Activated CD4-positive, CD25-positive, alpha-beta regulatory T cell treated with anti-CD3 and anti-CD28 coated beads, Interleukin-2, amount 50 U/mL, for 16 hours (primary cell): ENCODE results near the gene FADS2.

Source experiments
- DNase-seq: peaks from one replicate; pipeline ENCODE4 v3.0.0-alpha.2; 2020; ENCODE audit warnings: low read depth, low spot score

FADS2 gene

DNA sequence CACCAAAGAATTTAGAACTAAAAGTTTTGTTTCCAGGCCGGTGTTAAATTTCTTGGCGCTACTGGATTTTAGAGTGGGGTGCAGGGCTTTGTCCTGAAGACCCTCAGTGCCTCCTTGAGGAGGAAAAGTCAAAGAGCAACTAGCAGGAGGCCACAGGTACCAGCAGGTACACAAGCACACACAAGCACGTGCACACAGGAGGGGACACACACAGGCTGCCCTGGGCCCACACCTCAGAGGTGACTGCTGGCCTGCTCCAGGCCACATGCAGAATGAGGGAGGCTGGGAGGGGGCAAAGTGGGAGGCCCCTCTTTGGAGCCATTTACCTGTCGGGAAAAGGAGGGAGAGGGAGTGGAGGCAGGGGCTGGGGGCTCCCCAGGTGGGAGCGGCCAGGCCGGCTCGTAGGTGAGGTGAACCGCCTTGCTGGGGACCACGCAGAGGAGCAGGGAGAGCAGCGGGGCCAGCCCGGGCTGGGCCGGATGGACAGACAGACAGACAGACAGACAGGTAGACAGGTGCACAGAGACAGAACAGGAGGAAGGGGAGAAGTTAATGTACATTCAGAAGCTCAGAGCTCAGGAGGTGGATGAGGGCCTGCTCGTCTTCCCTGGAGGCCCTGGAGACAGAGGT is 77.1 kb downstream of the FADS2 start:
- DNase-seq = no peak

DNA sequence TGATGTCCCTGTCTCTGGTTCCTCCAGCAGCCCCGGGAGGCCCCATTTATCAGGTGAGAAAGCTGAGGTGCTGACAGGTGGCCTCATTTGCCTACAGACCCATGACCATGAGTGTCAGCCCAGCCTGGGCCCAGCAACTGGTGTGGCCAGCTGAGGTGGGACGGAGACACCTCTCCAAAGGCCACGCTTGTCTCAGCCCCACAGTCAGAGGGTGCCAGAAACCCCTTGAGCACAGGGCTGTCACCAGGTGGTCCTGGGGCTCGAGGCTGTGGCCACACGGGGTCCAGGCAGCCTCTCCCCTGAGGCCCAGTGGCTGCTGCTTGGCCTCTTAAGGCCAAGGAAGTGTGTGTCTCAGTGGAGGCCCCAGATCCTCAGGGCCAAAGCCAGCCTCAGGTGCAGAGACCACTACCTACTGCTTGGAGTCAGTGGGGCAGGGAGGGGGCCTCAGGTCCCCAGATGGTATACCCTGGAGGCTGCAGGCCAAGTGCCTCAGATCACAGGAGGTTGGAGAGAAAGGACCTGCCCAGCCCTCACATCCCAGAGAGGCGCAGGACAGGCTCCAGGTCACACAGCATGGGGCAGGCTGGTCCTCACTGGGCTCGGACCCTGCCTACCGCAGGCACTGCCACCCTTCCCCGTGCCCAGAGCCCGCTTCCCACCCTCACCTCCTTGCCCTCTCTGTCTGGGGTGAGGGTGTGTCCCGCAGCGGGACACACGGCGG is 77.9 kb downstream of the FADS2 start:
- no peak for DNase-seq

DNA sequence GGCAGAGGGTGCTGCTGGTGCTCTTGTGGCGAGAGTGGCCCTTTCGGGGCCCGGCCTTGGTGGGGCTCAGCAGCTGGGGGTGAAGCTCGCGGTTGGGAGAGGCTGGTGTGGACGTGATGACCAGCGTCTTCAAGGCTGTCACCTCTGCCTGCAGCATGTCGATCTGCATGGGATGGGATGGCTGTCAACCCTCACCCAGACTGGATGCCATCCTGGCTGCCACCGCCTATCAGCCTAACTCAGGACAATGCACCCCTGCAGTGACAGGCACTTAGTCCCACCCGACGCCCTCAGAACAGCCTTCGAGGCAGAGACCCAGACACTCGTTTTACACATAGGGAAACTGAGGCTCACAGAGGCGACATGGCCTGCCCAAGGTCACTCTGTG is 78.4 kb downstream of the FADS2 start:
- no peak for DNase-seq

DNA sequence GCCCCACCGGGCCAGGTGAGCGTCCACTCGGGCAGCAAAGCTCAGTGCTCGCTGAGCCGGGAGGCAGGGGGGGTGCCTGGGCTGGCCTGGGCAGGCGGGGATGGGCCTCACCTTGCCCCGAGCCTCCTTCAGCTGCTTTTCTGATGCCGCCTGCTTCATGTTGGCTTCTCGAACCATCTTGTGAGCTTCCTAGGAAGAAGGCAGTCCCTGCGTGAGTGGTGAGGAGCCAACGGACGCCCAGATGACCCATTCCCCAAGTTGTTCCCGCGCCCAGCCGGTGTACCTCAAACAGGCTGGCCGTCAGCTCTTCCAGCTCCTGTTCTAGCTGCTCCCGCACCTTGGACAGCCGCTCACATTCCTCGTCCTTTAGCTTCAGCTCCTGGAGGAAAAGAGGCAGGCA is 79.2 kb downstream of the FADS2 start:
- DNase-seq = no peak

DNA sequence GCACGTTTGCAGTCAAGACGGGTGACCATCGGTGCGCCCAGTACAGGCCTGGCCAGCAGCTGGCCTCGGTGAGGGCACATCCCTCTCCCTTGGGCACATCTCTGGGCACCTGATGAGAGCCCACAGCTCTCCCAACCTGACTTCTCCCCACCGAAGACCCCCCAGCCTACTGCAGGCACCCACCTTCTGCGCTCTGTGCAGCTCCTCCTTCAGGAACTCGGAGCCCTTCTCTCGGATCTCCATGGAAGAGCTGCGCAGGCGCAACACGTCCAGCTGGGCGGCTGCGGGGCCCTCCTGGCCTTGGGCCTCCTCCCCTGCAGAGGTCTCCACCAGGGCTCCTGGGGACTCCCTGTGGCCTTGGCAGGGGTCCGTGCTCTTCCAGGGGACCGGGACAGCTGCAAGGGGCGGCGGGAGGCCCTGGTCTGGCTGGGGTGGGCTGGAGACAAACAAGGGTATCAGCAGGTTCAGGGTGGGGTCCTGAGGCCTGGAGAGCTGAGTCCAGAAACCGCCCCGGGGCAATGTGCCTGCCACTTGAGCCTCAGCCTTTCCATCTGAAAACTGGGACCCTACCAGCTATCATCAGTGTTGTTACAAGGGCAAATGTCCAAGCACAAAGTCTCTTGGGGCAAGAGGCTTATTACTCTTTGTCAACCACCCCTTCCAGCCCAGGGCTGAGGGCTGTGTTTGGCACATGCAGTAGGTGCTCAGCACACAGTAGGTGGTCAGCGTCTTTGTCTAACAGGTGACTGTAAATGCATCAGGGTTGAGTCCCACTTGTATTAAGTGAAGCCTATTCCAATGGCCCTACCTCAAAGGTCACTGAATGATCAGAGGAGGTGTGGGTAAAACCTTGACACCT is 80.0 kb downstream of the FADS2 start:
- no peak for DNase-seq

DNA sequence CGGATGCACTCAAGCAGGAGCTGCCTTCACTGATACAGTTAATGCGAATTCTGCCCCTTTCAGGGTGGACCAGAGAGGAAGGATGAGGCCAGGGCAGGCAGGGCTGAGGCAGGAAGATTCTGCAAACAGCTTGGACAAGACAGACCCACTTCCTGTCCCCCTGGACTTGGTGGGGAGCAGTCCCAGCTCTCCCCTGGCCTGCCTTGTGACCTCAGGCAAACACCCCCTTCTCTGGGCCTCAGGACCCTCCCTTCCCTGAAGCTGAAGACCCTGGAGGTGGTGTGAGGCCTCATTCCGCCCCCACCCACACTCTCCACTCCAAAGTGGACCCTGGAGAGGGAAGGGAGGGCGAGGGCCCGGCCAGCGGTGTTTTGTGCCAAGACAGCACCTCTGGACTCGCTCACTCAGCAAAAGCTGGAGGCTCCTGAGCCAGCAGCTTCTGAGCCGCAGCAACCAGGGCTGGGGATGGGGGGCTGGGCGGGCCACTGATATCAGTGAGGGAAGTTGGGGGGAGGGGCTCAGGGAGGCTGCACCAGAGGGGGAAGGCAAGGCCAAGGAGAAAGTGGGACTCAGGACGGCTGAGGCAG is 80.7 kb downstream of the FADS2 start:
- DNase-seq = no peak

DNA sequence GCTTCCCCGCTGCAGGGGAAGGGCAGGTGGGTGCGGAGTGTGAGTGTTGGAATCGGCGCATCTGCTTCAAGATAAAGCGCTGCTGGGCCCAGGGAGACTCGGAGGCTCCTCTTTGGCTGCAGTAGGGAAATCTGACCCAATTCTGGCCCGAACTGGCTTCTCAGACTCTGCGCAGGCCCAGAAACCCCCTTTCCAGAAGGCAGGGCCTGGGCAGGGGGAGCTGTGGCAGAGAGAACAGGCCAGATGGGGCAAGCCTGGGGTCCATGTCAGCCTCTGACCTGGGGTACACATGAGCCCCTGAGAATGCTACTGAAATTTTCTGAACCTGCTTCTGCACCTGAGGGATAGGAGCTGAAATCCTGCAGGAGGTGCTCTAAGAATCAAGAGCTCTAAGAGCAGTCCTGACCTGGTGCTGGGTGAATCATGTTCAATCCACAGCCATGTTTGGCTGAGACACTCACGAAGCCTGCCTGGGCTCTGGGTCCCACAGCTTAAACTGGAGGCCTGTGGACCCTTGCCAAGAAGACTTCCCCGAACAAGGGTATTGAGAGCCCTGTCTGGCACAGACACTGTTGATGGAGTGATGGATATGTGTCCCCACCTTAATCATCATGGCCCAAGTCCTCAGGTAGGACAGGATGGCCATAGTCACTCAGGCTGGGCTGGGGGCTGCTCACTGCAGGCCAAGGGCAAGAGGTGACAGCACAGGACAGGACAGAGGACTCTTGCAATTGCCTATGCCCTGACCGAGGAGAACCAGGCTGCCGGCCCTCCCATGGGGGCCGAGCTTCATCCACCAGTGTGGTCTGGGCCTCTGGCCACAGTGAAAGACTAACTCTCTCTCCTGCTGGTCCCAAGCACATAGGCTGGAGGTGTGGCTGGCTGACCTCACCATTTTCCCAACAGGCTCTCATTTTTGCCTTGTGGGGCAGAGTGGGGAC is 82.4 kb downstream of the FADS2 start:
- DNase-seq = no peak

DNA sequence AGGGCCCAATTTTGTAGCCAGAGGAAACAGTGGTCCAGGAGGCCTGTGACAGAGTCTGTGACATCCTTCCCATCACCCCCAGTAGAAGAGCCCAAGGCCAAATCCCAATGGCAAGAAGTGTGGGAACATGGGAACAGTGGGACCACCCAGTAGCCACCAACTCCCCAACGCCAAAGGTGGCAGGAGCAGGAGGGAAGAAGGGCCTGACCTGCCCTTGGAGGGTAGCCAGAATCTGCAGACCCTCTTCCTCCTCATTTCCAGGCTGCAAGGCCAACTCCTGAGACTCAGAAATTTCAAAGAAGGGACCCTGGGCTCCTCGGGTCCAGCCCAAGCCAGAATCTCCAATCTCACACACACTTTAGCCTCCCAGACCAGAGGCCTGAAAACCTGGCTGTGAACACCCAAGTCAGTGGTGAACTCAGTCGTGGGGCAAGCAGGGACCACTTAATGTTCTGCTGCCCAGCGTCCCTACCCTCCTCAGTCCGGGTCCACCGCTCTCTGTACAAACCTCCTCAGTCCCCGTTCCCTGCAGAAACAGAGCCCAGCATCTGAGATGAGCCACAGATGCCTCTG is 83.1 kb downstream of the FADS2 start:
- no peak for DNase-seq

DNA sequence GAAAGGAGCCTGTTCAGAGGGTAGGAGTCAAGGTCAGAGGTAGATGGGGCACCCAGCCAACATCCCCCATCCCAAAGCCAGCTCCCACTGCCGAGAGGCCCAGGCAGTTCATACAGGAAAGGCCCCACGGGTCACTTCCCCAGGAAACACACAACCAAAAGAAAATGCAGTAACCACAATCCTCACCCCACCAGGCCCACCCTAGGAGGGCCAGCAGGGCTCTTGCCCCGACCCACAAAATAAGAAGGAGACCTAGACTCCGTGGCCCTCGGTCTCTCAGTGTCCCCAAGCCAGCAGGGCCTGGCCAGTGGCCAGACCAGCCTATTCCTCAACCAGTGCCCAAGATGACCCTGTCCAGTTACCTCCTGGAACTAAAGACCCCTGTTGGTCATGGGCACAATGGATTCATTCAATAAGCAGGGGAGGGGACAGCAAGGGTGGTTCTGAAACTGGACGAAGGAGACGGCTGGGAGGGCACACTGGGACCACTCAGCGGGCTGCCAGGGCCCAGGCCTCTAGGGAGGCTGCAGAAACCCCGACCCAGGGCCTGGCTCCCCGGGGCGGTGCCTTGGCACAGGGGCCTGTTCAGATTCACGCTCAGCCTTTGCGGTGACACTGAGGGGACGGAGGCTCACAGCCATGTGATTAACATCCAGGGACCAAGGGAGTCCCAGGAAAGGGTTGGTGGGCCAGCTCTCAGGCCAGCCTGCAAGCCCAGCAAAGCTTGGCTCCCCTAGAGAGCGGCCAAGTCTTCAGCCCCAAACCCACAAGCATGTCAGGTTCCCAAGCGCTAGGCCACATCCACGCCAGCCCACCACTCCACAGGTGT is 83.8 kb downstream of the FADS2 start:
- DNase-seq = no peak

DNA sequence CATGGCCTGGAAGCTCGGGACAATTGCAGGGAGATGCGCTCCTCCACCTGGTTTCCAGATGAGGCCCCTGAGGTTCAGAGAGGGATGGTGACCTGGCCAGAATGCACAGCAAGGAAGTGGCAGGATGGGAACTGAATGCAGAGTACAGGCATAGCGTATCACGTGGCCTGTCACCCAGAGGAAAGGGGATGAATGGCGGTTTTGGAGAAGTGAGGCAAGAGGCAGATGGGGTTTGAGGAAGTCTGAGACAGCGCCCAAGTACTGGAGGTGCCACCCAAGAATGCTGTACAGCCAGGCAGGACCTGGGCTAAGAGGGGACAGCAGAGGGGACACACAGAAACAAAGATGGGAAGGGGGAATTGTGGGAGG is 84.4 kb downstream of the FADS2 start:
- DNase-seq = no peak

DNA sequence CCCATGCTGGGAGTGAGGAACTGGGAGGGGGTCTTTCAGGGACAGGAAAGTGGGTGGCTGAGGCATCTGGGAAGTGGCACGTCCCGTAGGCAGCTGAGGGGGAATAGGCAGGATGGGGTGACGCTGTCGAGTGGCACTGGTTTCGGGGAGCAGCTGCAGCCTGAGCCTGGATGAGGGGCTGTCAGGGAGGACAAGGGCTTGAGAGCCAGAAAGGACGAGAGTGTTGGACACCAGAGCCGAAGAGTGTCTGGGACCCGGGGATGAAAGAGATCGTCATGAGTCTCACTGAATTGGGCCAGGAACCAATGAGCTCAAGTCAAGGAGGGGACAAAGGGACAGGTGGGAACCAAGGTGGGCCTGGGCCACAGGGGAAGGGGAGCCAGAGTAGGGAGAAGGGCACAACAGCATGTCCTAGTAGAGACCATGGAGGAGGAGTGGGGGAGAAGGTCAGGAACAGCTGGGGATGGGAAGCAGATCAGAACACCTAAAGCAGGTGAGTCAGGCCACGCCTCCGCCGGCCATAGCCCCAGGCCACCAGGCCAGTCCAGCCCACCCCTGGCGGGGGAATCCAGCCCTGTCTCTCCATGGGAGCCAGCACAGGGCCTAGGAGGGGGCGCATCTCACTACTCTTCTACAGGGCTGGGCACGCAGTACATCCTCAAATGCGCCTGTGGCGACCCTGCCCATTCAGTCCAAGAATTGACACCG is 85.0 kb downstream of the FADS2 start:
- no peak for DNase-seq

DNA sequence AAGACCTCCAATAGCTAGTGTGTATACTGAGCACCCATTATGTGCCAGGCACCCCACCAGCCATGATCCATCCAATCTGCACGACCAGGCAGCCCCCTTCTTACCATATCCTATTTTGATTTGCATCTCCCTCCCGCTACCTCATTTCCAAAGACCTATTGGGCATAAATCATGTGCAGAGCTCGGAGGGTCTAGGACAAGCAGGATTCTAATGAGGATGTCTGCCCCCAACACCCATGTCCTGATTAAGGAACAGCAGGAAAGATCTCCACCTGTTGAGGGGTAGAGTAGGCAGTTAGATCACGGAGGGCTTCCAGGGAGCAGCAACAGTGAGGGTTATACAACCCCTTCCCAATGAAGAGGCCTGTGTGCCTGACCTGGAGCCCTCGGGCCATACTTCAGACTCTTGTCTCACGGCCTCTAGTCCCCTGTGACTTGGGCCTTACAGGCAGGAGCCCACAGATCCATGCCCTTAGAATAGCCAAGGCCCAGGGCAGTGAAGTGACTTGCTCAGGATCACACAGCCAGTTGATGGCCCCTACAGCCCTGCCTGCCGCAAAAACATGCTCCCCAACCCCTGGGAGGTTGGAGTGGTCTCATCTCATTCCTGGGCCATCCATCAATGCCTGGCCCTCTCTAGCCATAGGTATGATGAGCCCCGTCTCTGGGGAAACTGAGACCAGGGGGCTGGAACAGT is 85.7 kb downstream of the FADS2 start:
- no peak for DNase-seq

DNA sequence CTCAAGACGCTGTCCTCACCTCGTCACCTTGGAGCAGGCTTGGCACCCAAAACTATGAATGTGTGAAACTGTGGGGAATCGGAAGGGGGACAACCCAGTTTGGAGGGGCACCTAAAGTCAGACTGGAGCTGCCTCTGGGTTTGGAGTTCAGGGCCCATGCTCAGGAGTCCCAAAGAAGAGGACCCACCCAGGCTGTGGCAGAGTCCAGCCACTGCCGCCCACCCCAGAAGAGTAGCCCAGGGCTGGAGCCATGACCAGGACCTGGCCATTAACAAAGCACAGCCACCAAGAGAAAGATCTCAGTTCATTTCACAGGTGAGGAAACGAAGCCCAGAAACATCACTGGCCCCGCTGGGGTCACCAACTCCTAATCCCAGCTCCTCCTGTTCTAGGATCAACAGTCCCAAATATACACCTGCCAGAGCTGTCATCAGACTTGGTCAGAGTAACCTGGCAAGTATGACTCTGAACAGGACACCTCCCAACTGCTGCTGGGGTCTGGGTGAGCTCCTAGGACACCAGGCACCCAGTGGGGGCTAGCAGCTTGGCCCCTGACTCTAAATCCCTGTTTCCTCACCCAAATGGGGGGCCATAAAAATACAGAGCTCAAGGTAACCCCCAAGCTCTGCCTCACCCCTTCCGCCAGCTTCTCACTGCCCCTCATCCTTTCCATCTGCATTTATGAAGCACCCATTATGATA is 86.5 kb downstream of the FADS2 start:
- no peak for DNase-seq

DNA sequence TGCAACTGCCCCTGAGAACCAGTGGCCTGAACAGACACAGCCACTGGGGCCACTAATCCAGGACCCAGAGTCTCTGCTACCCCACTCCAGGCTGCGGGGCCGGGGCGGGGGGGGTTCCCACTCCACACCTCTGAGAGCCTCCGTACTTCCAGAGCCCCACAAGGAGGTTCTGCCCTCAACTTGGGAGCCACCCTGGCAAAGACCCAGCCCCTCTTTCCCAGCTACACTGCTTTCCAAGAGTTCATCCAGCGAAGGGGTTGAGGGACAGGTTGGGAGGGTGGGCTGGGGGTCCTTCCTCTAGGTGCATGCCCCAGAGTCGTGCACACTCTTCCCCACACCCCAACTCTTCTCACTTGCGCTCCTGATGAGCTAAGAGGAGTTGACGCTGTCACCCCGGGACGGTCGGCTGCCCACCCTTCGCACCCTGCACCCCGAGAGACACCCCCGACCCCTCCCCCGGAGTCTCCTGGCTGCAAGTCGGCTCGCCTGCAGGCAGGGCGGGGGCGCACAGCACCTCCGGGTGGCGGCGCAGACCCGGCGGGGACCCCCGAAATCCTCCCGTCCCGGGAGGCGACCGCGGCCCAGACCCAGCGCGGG is 88.7 kb downstream of the FADS2 start:
- no peak for DNase-seq
